ENCODE results near the gene PMPCA.
A peak's percentile ranks its signal among the peaks of the same experiment; 100 is the strongest.

GRCh38 chr9:136372561-136373299 is 37.7 kb upstream of the PMPCA start:
- TF ChIP-seq CTCF (IDR thresholded peaks at IDR 0.05; ENCODE audit: insufficient read depth, low read length) (no peak), SPI1 (IDR thresholded peaks at IDR 0.05; ENCODE audit: borderline replicate concordance, low read depth) (peak; percentile 96), REST (IDR thresholded peaks at IDR 0.05; ENCODE audit: insufficient replicate concordance, low read depth) (peak; percentile 13)
